NCI-H2227 (cell line): ENCODE results near the gene ARHGAP32.
"Not testable (repeated sequence)": the region's sequence is repeated elsewhere in the genome, so short reads cannot be mapped to it uniquely, and the experiment has no call there.

Experiments
- DNase-seq: peaks from one replicate; lab custom pipeline; 2025; ENCODE audit not compliant: unreplicated experiment; lab: John Stamatoyannopoulos, UW

ARHGAP32 gene

DNA sequence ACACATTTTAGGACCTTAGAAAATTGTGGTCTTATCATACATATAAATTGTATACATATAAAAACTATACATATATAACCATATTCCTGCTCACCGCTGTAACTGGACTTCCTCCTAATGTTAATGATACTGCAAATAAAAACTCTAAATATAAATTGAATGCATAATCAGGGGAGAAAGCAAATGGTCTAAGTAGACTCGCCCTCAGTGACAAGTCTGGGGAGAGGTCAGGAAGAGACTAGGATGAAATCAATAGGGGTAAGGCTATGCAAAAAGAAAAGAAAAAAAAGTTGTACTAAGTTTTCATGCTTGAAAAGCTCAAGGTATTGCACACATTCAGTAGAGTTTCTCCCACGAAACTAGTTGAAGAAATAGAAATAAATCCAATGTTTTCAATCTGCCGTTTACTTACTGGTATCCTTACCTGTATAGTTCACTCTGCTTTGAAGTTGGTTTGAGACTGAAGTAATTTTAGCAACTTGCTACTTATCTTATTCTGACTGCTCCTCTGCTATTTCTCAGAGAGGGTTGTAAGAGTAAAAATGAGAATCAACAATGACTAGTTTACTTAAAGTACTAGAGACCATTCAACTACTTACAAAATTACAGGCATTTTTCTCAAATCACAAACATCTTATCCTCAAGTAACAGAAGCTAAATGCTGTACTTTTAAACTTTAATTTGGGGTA, 12.2 kb upstream of the ARHGAP32 start:
- DNase-seq = no peak

DNA sequence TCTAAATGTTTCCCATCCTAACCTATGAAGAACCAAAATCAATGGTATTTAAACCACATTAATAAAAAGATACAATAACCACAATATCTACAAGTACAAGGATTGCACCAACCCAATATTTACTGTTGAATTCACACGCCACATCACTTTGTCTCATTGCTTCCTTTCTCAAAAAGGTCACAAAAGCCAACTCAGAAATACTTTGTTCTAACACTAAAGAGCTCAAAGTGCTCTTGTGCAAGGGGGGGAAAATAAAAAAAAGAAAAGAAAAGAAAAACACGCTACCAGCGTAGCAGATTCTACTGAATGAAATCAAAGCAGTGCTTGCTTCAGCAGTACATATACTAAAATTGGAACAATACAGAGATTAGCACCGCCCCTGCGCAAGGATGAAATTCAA, 10.5 kb upstream of the ARHGAP32 start:
- DNase-seq = no peak

DNA sequence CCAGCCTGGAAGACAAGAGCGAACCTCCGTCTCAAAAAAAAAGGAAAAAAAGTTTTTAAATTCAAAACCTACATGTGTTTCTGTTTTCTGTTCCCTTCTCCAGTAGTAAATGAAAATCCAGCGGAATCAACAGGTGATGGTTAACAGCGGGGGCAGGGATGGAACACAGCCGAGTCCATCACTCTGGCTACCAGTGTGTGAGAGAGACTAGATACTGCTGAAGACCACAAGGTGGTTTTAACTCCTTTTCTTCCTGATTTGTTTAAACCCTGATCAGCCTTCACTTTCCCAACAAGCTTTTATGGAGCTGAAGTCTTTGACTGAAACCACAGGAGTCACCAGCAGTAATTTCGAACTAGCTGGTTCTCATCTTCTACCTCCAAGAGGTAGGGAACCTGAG, 3.6 kb upstream of the ARHGAP32 start:
- DNase-seq = no peak

GRCh38 chr11:129191649-129192048, 476 bp downstream of the ARHGAP32 start:
- DNase-seq = no peak

DNA sequence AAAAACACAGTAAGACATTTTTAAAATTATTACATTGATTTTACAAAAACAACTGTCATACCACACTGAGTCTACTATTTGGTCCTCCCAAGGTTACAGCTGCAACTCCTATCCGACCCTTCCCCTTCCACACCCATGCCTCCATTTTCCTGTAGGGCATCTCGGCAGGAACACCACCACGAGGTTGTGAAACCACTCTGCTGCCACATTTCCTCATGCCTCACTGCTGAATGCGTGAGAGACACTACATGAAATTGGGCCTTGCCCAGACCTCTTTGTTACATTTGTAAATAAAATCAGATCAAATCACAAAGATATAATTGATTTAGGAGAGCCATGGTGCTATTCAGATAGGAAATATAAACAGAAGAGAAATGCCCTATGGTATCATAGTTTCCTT, 2.0 kb downstream of the ARHGAP32 start:
- DNase-seq = no peak

GRCh38 chr11:129189646-129190045, 2.5 kb downstream of the ARHGAP32 start:
- no peak for DNase-seq

DNA sequence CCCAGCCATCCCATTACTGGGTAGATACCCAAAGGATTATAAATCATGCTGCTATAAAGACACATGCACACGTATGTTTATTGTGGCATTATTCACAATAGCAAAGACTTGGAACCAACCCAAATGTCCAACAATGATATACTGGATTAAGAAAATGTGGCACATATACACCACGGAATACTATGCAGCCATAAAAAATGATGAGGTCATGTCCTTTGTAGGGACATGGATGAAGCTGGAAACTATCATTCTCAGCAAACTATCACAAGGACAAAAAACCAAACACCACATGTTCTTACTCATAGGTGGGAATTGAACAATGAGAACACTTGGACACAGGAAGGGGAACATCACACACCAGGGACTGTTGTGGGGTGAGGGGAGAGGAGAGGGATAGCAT, 7.0 kb downstream of the ARHGAP32 start:
- DNase-seq = not testable (repeated sequence)

GRCh38 chr11:129184581-129184980, 7.5 kb downstream of the ARHGAP32 start:
- DNase-seq = no peak

DNA sequence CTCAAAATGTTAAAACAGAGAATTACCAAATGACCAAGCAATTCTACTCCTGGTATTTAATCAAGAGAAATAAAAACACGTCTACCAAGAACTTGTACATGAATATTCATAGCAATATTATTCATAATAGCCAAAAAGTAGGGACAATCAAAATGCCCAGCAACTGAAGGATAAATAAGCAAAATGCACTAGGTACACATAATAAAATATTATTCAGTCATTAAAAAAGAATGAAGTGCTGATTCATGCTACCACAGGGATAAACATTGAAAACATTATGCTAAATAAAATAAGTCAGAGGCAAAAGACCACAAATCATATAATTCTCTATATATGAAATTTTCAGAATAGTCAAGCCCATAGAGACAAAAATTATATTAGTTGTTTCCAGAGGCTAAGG, 24.8 kb downstream of the ARHGAP32 start:
- no peak for DNase-seq

DNA sequence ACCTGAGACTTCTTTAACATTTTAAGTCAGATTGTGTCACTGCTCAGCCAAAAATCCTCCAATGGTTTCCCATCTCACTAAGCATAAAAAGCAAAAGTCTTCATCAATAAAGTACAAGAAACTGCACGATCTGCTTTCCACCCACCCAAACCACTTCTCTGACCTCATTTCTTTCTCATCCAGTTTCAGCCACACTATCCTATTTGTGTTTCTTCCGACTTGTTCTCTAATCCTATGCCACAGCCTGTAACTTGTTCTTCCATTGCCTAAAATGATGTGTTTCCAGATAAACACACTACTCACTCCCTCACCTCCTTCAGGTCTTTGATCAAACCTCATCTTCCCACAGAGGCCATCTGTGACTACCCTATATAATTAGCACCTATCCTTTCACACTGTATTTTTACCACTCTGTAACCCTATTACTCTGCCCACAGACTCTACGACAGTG, 28.4 kb downstream of the ARHGAP32 start:
- DNase-seq = no peak

DNA sequence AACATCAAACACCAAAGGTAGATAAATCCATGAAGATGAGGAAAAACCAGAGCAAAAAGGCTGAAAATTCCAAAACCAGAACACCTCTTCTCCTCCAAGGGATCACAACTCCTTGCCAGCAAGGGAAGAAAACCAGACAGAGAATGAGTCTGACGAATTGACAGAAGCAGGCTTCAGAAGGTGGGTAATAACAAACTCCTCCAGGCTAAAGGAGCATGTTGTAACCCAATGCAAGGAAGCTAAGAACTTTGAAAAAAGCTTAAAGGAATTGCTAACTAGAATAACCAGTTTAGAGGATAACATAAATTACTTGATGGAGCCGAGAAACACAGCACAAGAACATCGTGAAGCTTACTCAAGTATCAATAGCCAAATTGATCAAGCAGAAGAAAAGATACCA, 35.0 kb downstream of the ARHGAP32 start:
- DNase-seq = not testable (repeated sequence)

- no peak for DNase-seq
These were observed 36.4 kb downstream of the ARHGAP32 start for GRCh38 chr11:129155745-129156144.

DNA sequence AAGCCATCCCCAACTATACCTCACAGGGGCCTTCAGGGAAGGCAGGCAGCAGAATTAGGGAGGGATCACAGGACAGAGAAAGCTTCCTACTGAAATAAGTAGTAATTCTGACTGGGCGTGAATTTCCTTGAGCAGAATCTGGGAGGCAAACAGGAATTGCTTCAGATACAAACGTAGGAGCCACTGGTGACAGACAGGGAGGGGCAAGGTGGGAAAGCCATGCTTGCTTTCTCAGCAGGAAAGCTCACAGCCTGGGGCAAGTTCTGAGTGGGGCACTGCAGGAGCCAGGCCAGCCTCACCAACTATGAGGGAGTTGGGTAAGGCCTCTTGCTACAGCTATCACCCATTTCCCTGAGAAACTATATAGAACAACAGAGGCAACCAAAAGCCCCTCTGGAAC, 43.6 kb downstream of the ARHGAP32 start:
- no peak for DNase-seq

DNA sequence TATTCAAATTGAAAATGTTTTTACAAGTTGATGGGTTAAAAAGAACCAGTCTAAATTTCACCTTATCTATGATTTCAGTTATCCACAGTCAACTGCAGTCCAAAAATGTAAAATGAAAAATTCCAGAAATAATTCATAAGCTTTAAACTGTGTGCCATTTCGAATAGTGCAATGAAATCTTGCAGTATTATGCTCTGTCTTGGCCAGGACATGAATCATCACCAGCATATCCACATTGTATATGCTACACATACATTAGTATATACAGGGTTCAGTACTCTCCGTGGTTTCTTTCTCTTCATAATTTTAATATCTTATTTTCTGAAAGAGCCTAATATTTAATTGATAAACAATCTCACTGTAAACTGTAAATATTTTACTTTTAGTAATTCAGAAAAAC, 45.9 kb downstream of the ARHGAP32 start:
- no peak for DNase-seq

- no peak for DNase-seq
These were observed 46.8 kb downstream of the ARHGAP32 start for GRCh38 chr11:129145276-129145675.

- no peak for DNase-seq
These were observed 47.9 kb downstream of the ARHGAP32 start for GRCh38 chr11:129144256-129144655.

DNA sequence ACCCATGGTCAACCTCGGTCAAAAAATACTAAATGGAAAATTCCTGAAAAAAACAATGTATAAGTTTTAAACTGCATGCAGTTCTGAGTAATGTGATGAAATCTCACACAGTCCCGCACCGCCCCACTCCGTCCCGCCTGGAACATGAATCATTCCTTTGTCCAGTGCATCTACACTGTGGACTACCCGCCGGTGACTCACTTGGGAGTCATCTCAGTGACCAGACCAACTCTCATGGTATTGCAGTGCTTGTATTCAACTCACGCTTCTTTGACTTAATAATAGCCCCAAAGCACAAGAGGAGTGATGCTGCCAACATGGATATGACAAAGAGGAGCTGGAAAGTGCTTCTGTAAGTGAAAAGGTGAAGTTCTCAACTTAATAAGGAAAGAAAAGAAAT, 48.8 kb downstream of the ARHGAP32 start:
- DNase-seq = no peak

- DNase-seq = no peak
These were observed 50.2 kb downstream of the ARHGAP32 start for GRCh38 chr11:129141748-129142523.

- no peak for DNase-seq
These were observed 60.8 kb downstream of the ARHGAP32 start for GRCh38 chr11:129131316-129131715.

DNA sequence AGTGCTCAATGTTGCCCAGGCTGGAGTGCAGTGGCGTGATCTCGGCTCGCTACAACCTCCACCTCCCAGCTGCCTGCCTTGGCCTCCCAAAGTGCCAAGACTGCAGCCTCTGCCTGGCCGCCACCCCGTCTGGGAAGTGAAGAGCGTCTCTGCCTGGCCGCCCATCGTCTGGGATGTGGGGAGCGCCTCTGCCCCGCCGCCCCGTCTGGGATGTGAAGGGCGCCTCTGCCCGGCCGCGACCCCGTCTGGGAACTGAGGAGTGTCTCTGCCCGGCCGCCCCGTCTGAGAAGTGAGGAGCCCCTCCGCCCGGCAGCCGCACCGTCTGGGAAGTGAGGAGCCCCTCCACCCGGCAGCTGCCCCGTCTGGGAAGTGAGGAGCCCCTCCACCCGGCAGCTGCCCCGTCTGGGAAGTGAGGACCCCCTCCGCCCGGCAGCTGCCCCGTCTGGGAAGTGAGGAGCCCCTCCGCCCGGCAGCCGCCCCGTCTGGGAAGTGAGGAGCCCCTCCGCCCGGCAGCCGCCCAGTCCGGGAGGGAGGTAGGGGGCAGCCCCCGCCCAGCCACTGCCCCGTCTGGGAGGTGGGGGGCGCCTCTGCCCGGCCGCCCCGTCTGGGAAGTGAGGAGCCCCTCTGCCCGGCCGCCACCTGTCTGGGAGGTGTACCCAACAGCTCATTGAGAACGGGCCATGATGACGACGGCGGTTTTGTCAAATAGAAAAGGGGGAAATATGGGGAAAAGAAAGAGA, 63.1 kb downstream of the ARHGAP32 start:
- not testable (repeated sequence) for DNase-seq

- DNase-seq = no peak
These were observed 73.1 kb downstream of the ARHGAP32 start for GRCh38 chr11:129119036-129119435.
